ENCODE measurements around the gene FAM118B.

FAM118B gene

GRCh38 chr11:126194121-126194543 is 17.4 kb upstream of the FAM118B start:
- no peak for TF ChIP-seq Cebpa-rat (IDR thresholded peaks at IDR 0.05)
- Histone ChIP-seq H4K20me1 (peaks cover 28% of the 10 kb centered on the region), H3K36me3 (peaks cover 89% of the 10 kb centered on the region)

GRCh38 chr11:126195119-126195518 is 16.5 kb upstream of the FAM118B start:
- Histone ChIP-seq H3K36me3 (peaks cover 94% of the 10 kb centered on the region), H3K4me2 (no peak overlapping the region), H3K4me1 (no peaks in the 10 kb centered on the region), H3K27me3 (no peaks in the 10 kb centered on the region), H3K27ac (no peak overlapping the region), H3K4me3 (no peak overlapping the region), H4K20me1 (peaks cover 29% of the 10 kb centered on the region), H3K9ac (no peak overlapping the region), H3K9me3 (peaks cover 30% of the 10 kb centered on the region)
- TF ChIP-seq Cebpa-rat (IDR thresholded peaks at IDR 0.05), result no peak

More at GRCh38 chr11:126194121-126194543, 17.4 kb upstream of the FAM118B start:
- H3K4me2 ChIP-seq, result no peak overlapping the region
- peaks cover 5% of the 10 kb centered on the region for H3K4me1 ChIP-seq
- H3K27me3 ChIP-seq, result no peaks in the 10 kb centered on the region
- H3K9me3 ChIP-seq, result peaks cover 30% of the 10 kb centered on the region
- H3K27ac ChIP-seq, result no peak overlapping the region
- no peak overlapping the region for H3K9ac ChIP-seq
- H3K4me3 ChIP-seq, result no peak overlapping the region

GRCh38 chr11:126197277-126197939 is 14.2 kb upstream of the FAM118B start:
- Histone ChIP-seq H3K36me3 (peaks cover 94% of the 10 kb centered on the region), H3K9ac (no peak overlapping the region), H4K20me1 (peaks cover 51% of the 10 kb centered on the region), H3K4me2 (no peak overlapping the region), H3K27ac (no peak overlapping the region), H3K4me1 (no peaks in the 10 kb centered on the region), H3K27me3 (no peaks in the 10 kb centered on the region), H3K9me3 (peaks cover 30% of the 10 kb centered on the region), H3K4me3 (no peak overlapping the region)
- no peak for TF ChIP-seq Cebpa-rat (IDR thresholded peaks at IDR 0.05)

GRCh38 chr11:126198648-126199047 is 12.9 kb upstream of the FAM118B start:
- no peaks in the 10 kb centered on the region for H3K27me3 ChIP-seq
- TF ChIP-seq Cebpa-rat (IDR thresholded peaks at IDR 0.05), result no peak
- H3K4me2 ChIP-seq, result no peak overlapping the region
- H3K9me3 ChIP-seq, result peaks cover 30% of the 10 kb centered on the region
- H3K36me3 ChIP-seq, result peaks cover 94% of the 10 kb centered on the region
- H3K9ac ChIP-seq, result no peak overlapping the region
- H4K20me1 ChIP-seq, result peaks cover 49% of the 10 kb centered on the region
- no peak overlapping the region for H3K27ac ChIP-seq
- no peak overlapping the region for H3K4me3 ChIP-seq
- H3K4me1 ChIP-seq, result no peaks in the 10 kb centered on the region

GRCh38 chr11:126202646-126203359 is 8.8 kb upstream of the FAM118B start:
- Histone ChIP-seq H3K27ac (no peak overlapping the region), H3K4me3 (no peak overlapping the region), H4K20me1 (peaks cover 41% of the 10 kb centered on the region), H3K27me3 (no peaks in the 10 kb centered on the region), H3K36me3 (peaks cover 100% of the 10 kb centered on the region), H3K4me1 (no peaks in the 10 kb centered on the region), H3K9ac (no peak overlapping the region), H3K4me2 (no peak overlapping the region), H3K9me3 (peaks cover 7% of the 10 kb centered on the region)
- no peak for TF ChIP-seq Cebpa-rat (IDR thresholded peaks at IDR 0.05)

GRCh38 chr11:126205359-126205758 is 6.2 kb upstream of the FAM118B start:
- Histone ChIP-seq H3K36me3 (peaks cover 98% of the 10 kb centered on the region), H3K4me1 (peaks cover 6% of the 10 kb centered on the region)

GRCh38 chr11:126207896-126208295 is 3.7 kb upstream of the FAM118B start:
- Histone ChIP-seq H3K9me3 (no peaks in the 10 kb centered on the region), H3K4me3 (no peak overlapping the region), H3K36me3 (peaks cover 73% of the 10 kb centered on the region), H3K4me1 (peaks cover 21% of the 10 kb centered on the region), H3K27ac (no peak overlapping the region), H3K4me2 (no peak overlapping the region), H4K20me1 (peaks cover 3% of the 10 kb centered on the region; the same call in 1 of the 2 replicates), H3K9ac (no peak overlapping the region), H3K27me3 (no peaks in the 10 kb centered on the region)
- TF ChIP-seq Cebpa-rat (IDR thresholded peaks at IDR 0.05), result no peak

More at GRCh38 chr11:126205359-126205758, 6.2 kb upstream of the FAM118B start:
- no peak overlapping the region for H3K9ac ChIP-seq
- no peaks in the 10 kb centered on the region for H3K27me3 ChIP-seq
- H3K4me3 ChIP-seq, result no peak overlapping the region
- no peak for TF ChIP-seq Cebpa-rat (IDR thresholded peaks at IDR 0.05)
- H3K27ac ChIP-seq, result no peak overlapping the region
- no peak overlapping the region for H3K4me2 ChIP-seq
- H4K20me1 ChIP-seq, result peaks cover 23% of the 10 kb centered on the region
- no peaks in the 10 kb centered on the region for H3K9me3 ChIP-seq

GRCh38 chr11:126210871-126211235 is 729 bp upstream of the FAM118B start:
- H3K4me3 ChIP-seq, result peak overlapping the region; percentile 85
- no peak for TF ChIP-seq Cebpa-rat (IDR thresholded peaks at IDR 0.05)
- H3K4me2 ChIP-seq, result peak overlapping the region; percentile 95
- peak overlapping the region; percentile 89 for H3K27ac ChIP-seq
- H3K4me1 ChIP-seq, result peaks cover 29% of the 10 kb centered on the region
- H3K27me3 ChIP-seq, result no peaks in the 10 kb centered on the region
- no peaks in the 10 kb centered on the region for H3K9me3 ChIP-seq
- peak overlapping the region; percentile 93 for H3K9ac ChIP-seq
- peaks cover 43% of the 10 kb centered on the region for H3K36me3 ChIP-seq
- peaks cover 9% of the 10 kb centered on the region; the same call in 1 of the 2 replicates for H4K20me1 ChIP-seq

GRCh38 chr11:126212089-126212660 is 593 bp downstream of the FAM118B start:
- peaks cover 32% of the 10 kb centered on the region for H3K4me1 ChIP-seq
- peak overlapping the region; percentile 95 for H3K4me2 ChIP-seq
- peak overlapping the region; percentile 93 for H3K9ac ChIP-seq
- H3K9me3 ChIP-seq, result no peaks in the 10 kb centered on the region
- H4K20me1 ChIP-seq, result peaks cover 20% of the 10 kb centered on the region
- H3K27me3 ChIP-seq, result no peaks in the 10 kb centered on the region
- TF ChIP-seq Cebpa-rat (IDR thresholded peaks at IDR 0.05), result no peak
- peaks cover 30% of the 10 kb centered on the region for H3K36me3 ChIP-seq
- peak overlapping the region; percentile 85 for H3K4me3 ChIP-seq
- peak overlapping the region; percentile 89 for H3K27ac ChIP-seq

GRCh38 chr11:126214441-126214840 is 2.9 kb downstream of the FAM118B start:
- Histone ChIP-seq H4K20me1 (peaks cover 42% of the 10 kb centered on the region), H3K27me3 (no peaks in the 10 kb centered on the region), H3K4me3 (no peak overlapping the region), H3K36me3 (peaks cover 7% of the 10 kb centered on the region), H3K4me1 (peaks cover 39% of the 10 kb centered on the region), H3K4me2 (no peak overlapping the region), H3K9me3 (no peaks in the 10 kb centered on the region), H3K9ac (no peak overlapping the region), H3K27ac (no peak overlapping the region)
- no peak for TF ChIP-seq Cebpa-rat (IDR thresholded peaks at IDR 0.05)

All from BLaER1 (cell line).